Endothelial cell of umbilical vein (primary cell): Measurements from ENCODE around the gene AKT3. TPM values are rescaled to one million over a fixed set of nuclear protein-coding genes. Genes with fewer than 3 reads are reported as not detected.

Experiments
- BruUV-seq: library from RNA; stranded (reverse); fragments of 400-500 nt; replicated peaks from 2 replicates; lab custom pipeline; 2021; lab: Mats Ljungman, UMichigan
- CTCF ChIA-PET: fragments of 300-600, 350-600 bp; sonication (Branson Sonifier 250); formaldehyde crosslinking; loops from one replicate; lab custom pipeline; 2021; ENCODE audit warnings: antibody characterized with exemption, inconsistent platforms; lab: Charles Lee
- POLR2A ChIA-PET: fragments of 300-600, 350-600 bp; sonication (Branson Sonifier 250); formaldehyde crosslinking; loops from one replicate; lab custom pipeline; 2021; ENCODE audit warnings: antibody characterized with exemption, inconsistent platforms; lab: Charles Lee
- DNase-seq: peaks from one replicate; pipeline ENCODE4 v3.0.0-alpha.2; 2011; ENCODE audit warnings: low read depth, low spot score
- FAIRE-seq: peaks from 2 replicates; lab custom pipeline; 2011; peaks lifted over from hg19 to GRCh38; lab: Jason Lieb, UNC
- H2AFZ ChIP-seq: 2 replicates; pipeline ENCODE4 v1.6.0; 2012; ENCODE audit warnings: low read depth, low read length, control low read depth, inconsistent platforms
- H3K27ac ChIP-seq: 2 replicates; pipeline ENCODE4 v1.5.1; 2011; ENCODE audit warnings: low read depth, mild to moderate bottlenecking, control low read depth, low read length, moderate library complexity; ENCODE audit not compliant: insufficient read depth
- H3K27me3 ChIP-seq, 2 experiments: 2 replicates each; pipeline versions ENCODE4 v1.6.0 to v1.6.1; 2011; ENCODE audit warnings: low read length in 2 of 2, mixed read lengths in 1 of 2; ENCODE audit not compliant: control insufficient read depth in 2 of 2, insufficient read depth in 2 of 2
- H3K36me3 ChIP-seq, 2 experiments: 2 replicates in 1 of 2; 3 replicates in 1 of 2; pipeline ENCODE4 v1.5.1; 2011; ENCODE audit warnings: low read length in 2 of 2, mild to moderate bottlenecking in 1 of 2, moderate library complexity in 1 of 2; ENCODE audit not compliant: control insufficient read depth in 2 of 2, insufficient read depth in 2 of 2; ENCODE audit errors: extremely low read depth in 1 of 2
- H3K4me1 ChIP-seq: 3 replicates; pipeline ENCODE4 v1.5.1; 2011; ENCODE audit warnings: mild to moderate bottlenecking, low read length; ENCODE audit not compliant: control insufficient read depth, insufficient read depth; ENCODE audit errors: extremely low read depth
- H3K4me2 ChIP-seq: 2 replicates; pipeline ENCODE4 v1.6.1; 2011; ENCODE audit warnings: low read length, control low read depth, mixed read lengths; ENCODE audit not compliant: insufficient read depth
- H3K4me3 ChIP-seq, 3 experiments: fragments of 200-600 bp in 1 of 3; sonication (generic), shearing (Covaris generic) in 1 of 3; replicated peaks in 1 of 3; 2 replicates each; pipeline ENCODE4 v1.5.1; 2011 to 2016; ENCODE audit warnings: control low read depth in 3 of 3, low read length in 3 of 3, mild to moderate bottlenecking in 2 of 3, inconsistent platforms in 1 of 3, low read depth in 1 of 3, moderate library complexity in 1 of 3; ENCODE audit not compliant: insufficient read depth in 1 of 3
- H3K79me2 ChIP-seq: 2 replicates; pipeline ENCODE4 v1.6.0; 2012; ENCODE audit warnings: low read length, inconsistent platforms; ENCODE audit not compliant: control insufficient read depth, insufficient read depth
- H3K9ac ChIP-seq: replicated peaks from 2 replicates; pipeline ENCODE3; 2011; ENCODE audit warnings: low read length, control low read depth; ENCODE audit not compliant: insufficient read depth; ENCODE audit errors: extremely low read depth
- H3K9me1 ChIP-seq: replicated peaks from 3 replicates; pipeline ENCODE4 v1.6.0; 2011; ENCODE audit warnings: mild to moderate bottlenecking, low read length; ENCODE audit not compliant: control insufficient read depth, insufficient read depth; ENCODE audit errors: extremely low read depth
- H3K9me3 ChIP-seq: replicated peaks from 2 replicates; pipeline ENCODE4 v1.5.1; 2012; ENCODE audit warnings: low read length, inconsistent platforms; ENCODE audit not compliant: control insufficient read depth, insufficient read depth
- H4K20me1 ChIP-seq: replicated peaks from 2 replicates; pipeline ENCODE3; 2011; ENCODE audit warnings: mild to moderate bottlenecking, low read length; ENCODE audit not compliant: control insufficient read depth, insufficient read depth; ENCODE audit errors: extremely low read depth
- CTCF ChIP-seq, 2 donors: IDR thresholded peaks; 1 replicate in 1 of 2; 2 replicates in 1 of 2; pipeline ENCODE4 v1.5.1; 2011; ENCODE audit warnings: low read length in 2 of 2, mild to moderate bottlenecking in 2 of 2, moderate library complexity in 2 of 2, control low read depth in 1 of 2, inconsistent platforms in 1 of 2, low read depth in 1 of 2; ENCODE audit not compliant: insufficient read depth in 1 of 2; ENCODE audit errors: extremely low read depth in 1 of 2
- EZH2 ChIP-seq: IDR thresholded peaks from 2 replicates; pipeline ENCODE4 v1.6.1; 2012; ENCODE audit warnings: borderline replicate concordance, low read depth, mild to moderate bottlenecking, moderate library complexity, low read length, inconsistent platforms; ENCODE audit not compliant: severe bottlenecking
- FOS ChIP-seq: IDR thresholded peaks from 2 replicates; pipeline ENCODE4 v1.6.1; 2011; ENCODE audit warnings: mild to moderate bottlenecking, low read length, moderate library complexity, borderline replicate concordance; ENCODE audit not compliant: insufficient read depth
- GATA2 ChIP-seq: IDR thresholded peaks from 2 replicates; pipeline ENCODE4 v1.7.0; 2011; ENCODE audit warnings: low read depth, mild to moderate bottlenecking, moderate library complexity, mixed read lengths, low read length; ENCODE audit not compliant: insufficient read length, insufficient read depth
- JUN ChIP-seq: IDR thresholded peaks from 2 replicates; pipeline ENCODE4 v1.6.1; 2011; ENCODE audit warnings: borderline replicate concordance, low read depth; ENCODE audit not compliant: insufficient read length, insufficient read depth
- MAX ChIP-seq: IDR thresholded peaks from 2 replicates; pipeline ENCODE4 v1.6.1; 2011; ENCODE audit not compliant: insufficient read depth, insufficient read length
- MYC ChIP-seq: IDR thresholded peaks from one replicate; pipeline ENCODE4 v1.6.1; 2011; ENCODE audit warnings: mild to moderate bottlenecking, low read depth, low read length
- POLR2A ChIP-seq: IDR thresholded peaks from 2 replicates; pipeline ENCODE4 v1.6.1; 2012; ENCODE audit warnings: low read depth, mild to moderate bottlenecking, control low read depth, low read length
- POLR2AphosphoS5 ChIP-seq: IDR thresholded peaks from 2 replicates; pipeline ENCODE4 v1.6.1; 2012; ENCODE audit warnings: low read depth, mild to moderate bottlenecking, control low read depth, low read length, moderate library complexity; ENCODE audit not compliant: insufficient read depth
- dilution Hi-C: fragments of 300-500 bp; cut with MboI; formaldehyde crosslinking; loops from one replicate; pipeline ENCODE4 v1.15.0; 2019; ENCODE audit warnings: low sequenced_read_pairs; ENCODE audit not compliant: extremely low pct_ligation_motif_present
- intact Hi-C: fragments of 100-400 bp; cut with micrococcal nuclease; formaldehyde crosslinking; loops from one replicate; pipeline ENCODE4 v1.10.0; 2022
- polyA plus RNA-seq, 4 experiments: library from polyadenylated mRNA; depleted of rRNA in 3 of 4; stranded (reverse) in 3 of 4; unstranded in 1 of 4; fragments of >200 nt; gene quantifications; 2 replicates each; pipeline versions ENCODE4 v1.2.1 to v1.2.3, GENCODE V29; 2011 to 2012; ENCODE audit warnings: missing spikeins in 1 of 4
- total RNA-seq: library from RNA; stranded (reverse); gene quantifications from 2 replicates; pipeline ENCODE4 v1.2.3, GENCODE V29; 2021

The AKT3 gene
- total and polyA plus RNA-seq, 2 donors (not counting 3 experiments of a cell fraction or from before 2014, with no cell fraction given): 20.6 to 97.1 TPM

GRCh38 chr1:243561588-243562319 is 288.3 kb downstream of the AKT3 start:
- no peak for TF ChIP-seq FOS
- no peak for TF ChIP-seq POLR2AphosphoS5
- TF ChIP-seq POLR2A: no peak
- no peak for TF ChIP-seq MAX
- no peak for TF ChIP-seq JUN
- no peak for TF ChIP-seq GATA2
- no peak for TF ChIP-seq CTCF (IDR thresholded peaks at IDR 0.05; ENCODE audit: extremely low read depth in 1 of 2, insufficient read depth in 1 of 2, low read depth in 1 of 2, low read length in 2 of 2)
- TF ChIP-seq EZH2: no peak
- no peak for TF ChIP-seq MYC
- Histone ChIP-seq H2AFZ (no peak overlapping the region), H4K20me1 (no peaks in the 10 kb centered on the region), H3K36me3 (peaks cover 6 to 9% of the 10 kb centered on the region in 2 experiments), H3K4me1 (no peaks in the 10 kb centered on the region), H3K9me3 (no peaks in the 10 kb centered on the region), H3K27me3 (no peaks in the 10 kb centered on the region), H3K4me3 (no peak overlapping the region), H3K4me2 (no peak overlapping the region), H3K9ac (no peak overlapping the region), H3K27ac (no peak overlapping the region), H3K9me1 (no peaks in the 10 kb centered on the region), H3K79me2 (no peaks in the 10 kb centered on the region)
- intact Hi-C loops: no loop called here
- POLR2A ChIA-PET: no interaction called here
- no TSS peak for BruUV-seq
- dilution Hi-C loops: no loop called here
- DNase-seq (no peak), FAIRE-seq (no peak)
- CTCF ChIA-PET: interaction anchor here (1.6 kb wide), 1 partner anchor 8 kb away, joined by 4 read pairs; no protein-coding TSS in a partner anchor
